Measurements from ENCODE around the gene SPAG7.
A peak's percentile ranks its signal among the peaks of the same experiment; 100 is the strongest.

The SPAG7 gene

GRCh38 chr17:4948166-4948930 is 19.3 kb downstream of the SPAG7 start, which contains the start of gene PFN1 (continued):
- TF ChIP-seq ZNF121 (tag by site-specific recombination; IDR thresholded peaks at IDR 0.05) (0 out of 2 replicates have a peak, but pooled peaks have one; percentile 23), ZNF843 (tag by site-specific recombination; IDR thresholded peaks at IDR 0.05) (0 out of 2 replicates have a peak, but pooled peaks have one; percentile 10), ZNF530 (tag by site-specific recombination; IDR thresholded peaks at IDR 0.05; ENCODE audit: low read depth) (no peak), ZNF692 (tag by site-specific recombination; IDR thresholded peaks at IDR 0.05) (0 out of 2 replicates have a peak, but pooled peaks have one; percentile 18), ZNF792 (tag by site-specific recombination; IDR thresholded peaks at IDR 0.05) (no peak), ZNF600 (tag by site-specific recombination; IDR thresholded peaks at IDR 0.05) (no peak; the same call in none of the 2 replicates), ZNF660 (tag by site-specific recombination; IDR thresholded peaks at IDR 0.05) (no peak), ZNF701 (tag by site-specific recombination; IDR thresholded peaks at IDR 0.05) (no peak), ZNF274 (IDR thresholded peaks at IDR 0.05; ENCODE audit: low read length) (no peak), ZNF274 (tag by site-specific recombination; IDR thresholded peaks at IDR 0.05; ENCODE audit: borderline replicate concordance) (no peak), ZEB2 (tag by site-specific recombination; IDR thresholded peaks at IDR 0.05) (peak; percentile 97), ZNF311 (tag by site-specific recombination; IDR thresholded peaks at IDR 0.05; ENCODE audit: borderline replicate concordance) (no peak), ZNF398 (tag by site-specific recombination; IDR thresholded peaks at IDR 0.05) (peak; percentile 89), MEIS1 (CRISPR knock-in tag; IDR thresholded peaks at IDR 0.05; ENCODE audit: borderline replicate concordance) (no peak), ZNF23 (tag by site-specific recombination; IDR thresholded peaks at IDR 0.05; ENCODE audit: borderline replicate concordance) (no peak), GLIS1 (tag by site-specific recombination; IDR thresholded peaks at IDR 0.05) (peak; percentile 13; the same call in 1 of the 2 replicates), KLF9 (tag by site-specific recombination; IDR thresholded peaks at IDR 0.05; ENCODE audit: low read depth) (no peak), PRDM1 (tag by site-specific recombination; IDR thresholded peaks at IDR 0.05) (peak; percentile 84), ZNF24 (tag by site-specific recombination; IDR thresholded peaks at IDR 0.05) (no peak), OVOL3 (tag by site-specific recombination; IDR thresholded peaks at IDR 0.05) (no peak; the same call in 1 of the 2 replicates), PRDM4 (tag by site-specific recombination; IDR thresholded peaks at IDR 0.05) (peak; percentile 46; the same call in 1 of the 2 replicates), ZNF776 (tag by site-specific recombination; IDR thresholded peaks at IDR 0.05; ENCODE audit: borderline replicate concordance) (no peak), ZNF624 (tag by site-specific recombination; IDR thresholded peaks at IDR 0.05) (no peak), ZNF366 (tag by site-specific recombination; conservative IDR thresholded peaks at IDR 0.05) (peak; percentile 99)
- TF ChIP-seq, protein P1, sequence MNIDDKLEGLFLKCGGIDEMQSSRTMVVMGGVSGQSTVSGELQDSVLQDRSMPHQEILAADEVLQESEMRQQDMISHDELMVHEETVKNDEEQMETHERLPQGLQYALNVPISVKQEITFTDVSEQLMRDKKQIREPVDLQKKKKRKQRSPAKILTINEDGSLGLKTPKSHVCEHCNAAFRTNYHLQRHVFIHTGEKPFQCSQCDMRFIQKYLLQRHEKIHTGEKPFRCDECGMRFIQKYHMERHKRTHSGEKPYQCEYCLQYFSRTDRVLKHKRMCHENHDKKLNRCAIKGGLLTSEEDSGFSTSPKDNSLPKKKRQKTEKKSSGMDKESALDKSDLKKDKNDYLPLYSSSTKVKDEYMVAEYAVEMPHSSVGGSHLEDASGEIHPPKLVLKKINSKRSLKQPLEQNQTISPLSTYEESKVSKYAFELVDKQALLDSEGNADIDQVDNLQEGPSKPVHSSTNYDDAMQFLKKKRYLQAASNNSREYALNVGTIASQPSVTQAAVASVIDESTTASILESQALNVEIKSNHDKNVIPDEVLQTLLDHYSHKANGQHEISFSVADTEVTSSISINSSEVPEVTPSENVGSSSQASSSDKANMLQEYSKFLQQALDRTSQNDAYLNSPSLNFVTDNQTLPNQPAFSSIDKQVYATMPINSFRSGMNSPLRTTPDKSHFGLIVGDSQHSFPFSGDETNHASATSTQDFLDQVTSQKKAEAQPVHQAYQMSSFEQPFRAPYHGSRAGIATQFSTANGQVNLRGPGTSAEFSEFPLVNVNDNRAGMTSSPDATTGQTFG (tag by site-specific recombination; IDR thresholded peaks at IDR 0.05; ENCODE audit: borderline replicate concordance), result no peak
- TF ChIP-seq, protein P2, sequence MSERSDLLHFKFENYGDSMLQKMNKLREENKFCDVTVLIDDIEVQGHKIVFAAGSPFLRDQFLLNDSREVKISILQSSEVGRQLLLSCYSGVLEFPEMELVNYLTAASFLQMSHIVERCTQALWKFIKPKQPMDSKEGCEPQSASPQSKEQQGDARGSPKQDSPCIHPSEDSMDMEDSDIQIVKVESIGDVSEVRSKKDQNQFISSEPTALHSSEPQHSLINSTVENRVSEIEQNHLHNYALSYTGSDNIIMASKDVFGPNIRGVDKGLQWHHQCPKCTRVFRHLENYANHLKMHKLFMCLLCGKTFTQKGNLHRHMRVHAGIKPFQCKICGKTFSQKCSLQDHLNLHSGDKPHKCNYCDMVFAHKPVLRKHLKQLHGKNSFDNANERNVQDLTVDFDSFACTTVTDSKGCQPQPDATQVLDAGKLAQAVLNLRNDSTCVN (tag by site-specific recombination; optimal IDR thresholded peaks at IDR 0.05), result peak; percentile 95
- TF ChIP-seq, protein P3, sequence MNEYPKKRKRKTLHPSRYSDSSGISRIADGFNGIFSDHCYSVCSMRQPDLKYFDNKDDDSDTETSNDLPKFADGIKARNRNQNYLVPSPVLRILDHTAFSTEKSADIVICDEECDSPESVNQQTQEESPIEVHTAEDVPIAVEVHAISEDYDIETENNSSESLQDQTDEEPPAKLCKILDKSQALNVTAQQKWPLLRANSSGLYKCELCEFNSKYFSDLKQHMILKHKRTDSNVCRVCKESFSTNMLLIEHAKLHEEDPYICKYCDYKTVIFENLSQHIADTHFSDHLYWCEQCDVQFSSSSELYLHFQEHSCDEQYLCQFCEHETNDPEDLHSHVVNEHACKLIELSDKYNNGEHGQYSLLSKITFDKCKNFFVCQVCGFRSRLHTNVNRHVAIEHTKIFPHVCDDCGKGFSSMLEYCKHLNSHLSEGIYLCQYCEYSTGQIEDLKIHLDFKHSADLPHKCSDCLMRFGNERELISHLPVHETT (tag by site-specific recombination; IDR thresholded peaks at IDR 0.05), result peak; percentile 81
